Keratinocyte (primary cell): ENCODE measurements around the gene PAM16. TPM values are rescaled to one million over a fixed set of nuclear protein-coding genes. Genes with fewer than 3 reads are reported as not detected.

ENCODE experiments used
- DNase-seq: peaks from one replicate; pipeline ENCODE4 v3.0.0-alpha.2; 2011; ENCODE audit warnings: low read depth, missing footprints, low spot score
- FAIRE-seq: peaks from 2 replicates; lab custom pipeline; 2011; peaks lifted over from hg19 to GRCh38; lab: Jason Lieb, UNC
- H2AFZ ChIP-seq: 2 replicates; pipeline ENCODE4 v1.6.0; 2012; ENCODE audit warnings: low read length, control low read depth, inconsistent platforms; ENCODE audit not compliant: control insufficient read depth
- H3K27ac ChIP-seq: 2 replicates; pipeline ENCODE4 v1.5.1; 2011; ENCODE audit warnings: low read length; ENCODE audit not compliant: control insufficient read depth, insufficient read depth
- H3K27me3 ChIP-seq: 3 replicates; pipeline ENCODE4 v1.6.0; 2011; ENCODE audit warnings: low read length; ENCODE audit not compliant: control insufficient read depth, insufficient read depth; ENCODE audit errors: extremely low read depth
- H3K36me3 ChIP-seq, 2 experiments: 2 replicates in 1 of 2; 3 replicates in 1 of 2; pipeline ENCODE4 v1.5.1; 2011; ENCODE audit warnings: low read length in 2 of 2, mild to moderate bottlenecking in 1 of 2; ENCODE audit not compliant: control insufficient read depth in 2 of 2, insufficient read depth in 2 of 2; ENCODE audit errors: extremely low read depth in 1 of 2
- H3K4me1 ChIP-seq: 3 replicates; pipeline ENCODE4 v1.5.1; 2011; ENCODE audit warnings: low read length; ENCODE audit not compliant: control insufficient read depth, insufficient read depth; ENCODE audit errors: extremely low read depth
- H3K4me2 ChIP-seq: 3 replicates; pipeline ENCODE4 v1.6.0; 2011; ENCODE audit warnings: low read depth, low read length; ENCODE audit not compliant: control insufficient read depth, insufficient read depth; ENCODE audit errors: extremely low read depth
- H3K4me3 ChIP-seq, 3 experiments: fragments of 200-600 bp in 1 of 3; sonication (generic) in 1 of 3; 2 replicates in 2 of 3; 3 replicates in 1 of 3; pipeline ENCODE4 v1.5.1; 2011 to 2016; ENCODE audit warnings: low read length in 3 of 3, mild to moderate bottlenecking in 3 of 3, control low read depth in 2 of 3, inconsistent platforms in 1 of 3, low read depth in 1 of 3, mixed read lengths in 1 of 3, mixed run types in 1 of 3, moderate library complexity in 1 of 3; ENCODE audit not compliant: control insufficient read depth in 2 of 3, insufficient read depth in 2 of 3; ENCODE audit errors: extremely low read depth in 1 of 3
- H3K79me2 ChIP-seq: 2 replicates; pipeline ENCODE4 v1.6.0; 2012; ENCODE audit warnings: low read length; ENCODE audit not compliant: control insufficient read depth, insufficient read depth
- H3K9ac ChIP-seq: 3 replicates; pipeline ENCODE4 v1.6.0; 2011; ENCODE audit warnings: low read length; ENCODE audit not compliant: control insufficient read depth, insufficient read depth; ENCODE audit errors: extremely low read depth
- H3K9me1 ChIP-seq: 3 replicates; pipeline ENCODE4 v1.6.0; 2011; ENCODE audit warnings: low read length; ENCODE audit not compliant: control insufficient read depth, insufficient read depth; ENCODE audit errors: extremely low read depth
- H3K9me3 ChIP-seq: 2 replicates; pipeline ENCODE4 v1.5.1; 2012; ENCODE audit warnings: low read depth, low read length; ENCODE audit not compliant: control insufficient read depth
- H4K20me1 ChIP-seq: 3 replicates; pipeline ENCODE4 v1.6.0; 2011; ENCODE audit warnings: low read length; ENCODE audit not compliant: control insufficient read depth, insufficient read depth; ENCODE audit errors: extremely low read depth
- CTCF ChIP-seq, 3 experiments: IDR thresholded peaks in 1 of 3; conservative IDR thresholded peaks in 1 of 3; optimal IDR thresholded peaks in 1 of 3; 2 replicates in 2 of 3; 3 replicates in 1 of 3; pipeline versions ENCODE3 to v1.5.1; 2011; ENCODE audit warnings: low read length in 3 of 3, mild to moderate bottlenecking in 3 of 3, moderate library complexity in 2 of 3, control low read depth in 1 of 3, inconsistent platforms in 1 of 3; ENCODE audit not compliant: insufficient read depth in 2 of 3; ENCODE audit errors: extremely low read depth in 1 of 3
- EZH2 ChIP-seq: IDR thresholded peaks from one replicate; pipeline ENCODE4 v1.6.1; 2012; ENCODE audit warnings: inconsistent platforms, mild to moderate bottlenecking, low read length, moderate library complexity
- dilution Hi-C: fragments of 300-500 bp; cut with MboI; formaldehyde crosslinking; loops from one replicate; pipeline ENCODE4 v1.7.0; 2020; ENCODE audit warnings: low sequenced_read_pairs; ENCODE audit not compliant: extremely low pct_ligation_motif_present
- polyA plus RNA-seq, 5 experiments: library from polyadenylated mRNA; depleted of rRNA in 3 of 5; stranded (reverse) in 3 of 5; stranded (forward) in 1 of 5; unstranded in 1 of 5; fragments of >200 nt; gene quantifications; 1 replicate in 1 of 5; 2 replicates in 3 of 5; 3 replicates in 1 of 5; pipeline versions ENCODE4 v1.2.1 to v1.2.3, GENCODE V29; 2011 to 2012; ENCODE audit warnings: missing spikeins in 2 of 5, low read depth in 1 of 5, low replicate concordance in 1 of 5

The PAM16 gene
- polyA plus RNA-seq, 1 donor (not counting 4 experiments of a cell fraction or from before 2014, with no cell fraction given): 32.7 TPM

DNA sequence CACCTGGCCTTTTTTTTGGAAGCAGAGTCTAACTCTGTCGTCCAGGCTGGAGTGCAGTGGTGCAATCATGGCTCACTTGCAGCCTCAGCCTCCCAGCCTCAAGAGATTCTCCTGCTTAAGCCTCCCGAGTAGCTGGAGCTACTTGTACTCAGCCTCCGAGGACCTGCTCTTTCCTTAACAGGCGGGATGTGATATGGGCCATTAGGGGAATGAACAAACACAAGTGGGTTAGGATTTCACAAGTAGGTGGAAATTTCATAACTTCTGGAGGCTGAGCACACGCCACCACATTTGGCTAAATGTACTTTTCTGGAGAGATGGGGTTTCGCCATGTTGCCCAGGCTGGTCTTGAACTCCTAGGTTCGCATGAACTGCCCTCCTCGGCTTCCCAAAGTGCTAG lies 4.1 kb downstream of the PAM16 start:
- no peak overlapping the region for H3K4me2 ChIP-seq
- no peak for FAIRE-seq
- DNase-seq: no peak
- H3K9me3 ChIP-seq: no peaks in the 10 kb centered on the region
- H3K9me1 ChIP-seq: no peaks in the 10 kb centered on the region
- dilution Hi-C loops: no loop called here
- peaks cover 9 to 12% of the 10 kb centered on the region in 2 experiments for H3K36me3 ChIP-seq
- peaks cover 71% of the 10 kb centered on the region for H3K79me2 ChIP-seq
- peaks cover 13% of the 10 kb centered on the region for H3K4me1 ChIP-seq
- H2AFZ ChIP-seq: no peak overlapping the region
- no peak overlapping the region for H3K9ac ChIP-seq
- no peak overlapping the region for H3K4me3 ChIP-seq
- peaks cover 27% of the 10 kb centered on the region for H4K20me1 ChIP-seq
- H3K27me3 ChIP-seq: no peaks in the 10 kb centered on the region
- H3K27ac ChIP-seq: no peak overlapping the region
- TF ChIP-seq EZH2 (no peak), CTCF (optimal IDR thresholded peaks at IDR 0.05 in 1 of 3, IDR thresholded peaks at IDR 0.05 in 1 of 3, conservative IDR thresholded peaks at IDR 0.05 in 1 of 3; ENCODE audit: extremely low read depth in 1 of 3, insufficient read depth in 2 of 3, low read length in 3 of 3) (no peak)

DNA sequence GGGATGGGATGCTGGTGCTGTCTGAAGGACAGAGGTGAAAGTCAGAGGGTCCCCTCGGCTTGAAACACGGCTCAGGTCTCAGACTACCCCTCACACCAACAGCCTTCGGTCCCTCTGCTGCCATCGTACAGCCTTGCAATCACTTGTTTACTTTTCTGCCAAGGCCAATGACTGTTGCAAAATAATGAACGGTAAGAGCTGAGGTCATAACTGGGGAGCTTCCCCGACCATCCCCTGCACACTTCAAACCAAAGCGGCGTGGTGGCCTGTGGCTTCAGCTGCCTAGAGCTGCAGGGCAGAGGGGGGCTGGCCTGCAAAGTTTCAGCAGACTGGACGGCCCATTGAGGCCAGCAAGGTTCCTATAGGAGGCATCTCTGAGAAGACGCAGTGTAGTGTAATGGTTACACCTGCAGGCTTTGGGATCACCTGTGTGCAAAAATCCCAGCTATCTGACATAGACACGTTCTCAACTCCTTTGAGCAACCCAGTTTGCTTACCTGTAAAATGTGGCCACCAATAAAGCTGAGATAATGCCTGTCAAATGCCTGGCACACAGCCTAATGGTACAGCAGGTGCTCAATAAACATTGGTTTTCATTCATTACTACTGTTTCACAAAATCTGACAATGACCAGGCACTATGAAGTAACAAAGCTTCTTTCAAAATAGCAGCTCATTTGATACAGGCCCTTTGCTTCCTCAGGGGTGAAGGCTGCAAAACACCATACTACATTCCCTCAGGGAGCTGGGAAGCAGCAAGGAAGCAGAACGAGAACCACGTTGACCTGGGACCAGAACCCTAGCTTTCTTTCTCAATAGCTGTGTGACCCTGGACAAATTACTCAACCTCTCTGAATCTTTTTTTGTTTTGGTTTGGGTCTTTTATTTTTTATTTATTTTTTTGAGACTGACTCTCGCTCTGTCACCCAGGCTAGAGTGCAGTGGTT lies 5.0 kb downstream of the PAM16 start:
- H3K9me3 ChIP-seq: no peaks in the 10 kb centered on the region
- H2AFZ ChIP-seq: no peak overlapping the region
- FAIRE-seq (no peak), DNase-seq (no peak)
- peaks cover 8% of the 10 kb centered on the region for H3K4me1 ChIP-seq
- TF ChIP-seq EZH2: no peak
- TF ChIP-seq CTCF (optimal IDR thresholded peaks at IDR 0.05 in 1 of 3, IDR thresholded peaks at IDR 0.05 in 1 of 3, conservative IDR thresholded peaks at IDR 0.05 in 1 of 3; ENCODE audit: extremely low read depth in 1 of 3, insufficient read depth in 2 of 3, low read length in 3 of 3): no peak
- no peak overlapping the region for H3K4me2 ChIP-seq
- peaks cover 9 to 18% of the 10 kb centered on the region in 2 experiments for H3K36me3 ChIP-seq
- no peaks in the 10 kb centered on the region for H3K9me1 ChIP-seq
- H4K20me1 ChIP-seq: peaks cover 27% of the 10 kb centered on the region
- dilution Hi-C loops: no loop called here
- no peak overlapping the region for H3K27ac ChIP-seq
- no peaks in the 10 kb centered on the region for H3K27me3 ChIP-seq
- H3K4me3 ChIP-seq: no peak overlapping the region
- no peak overlapping the region for H3K9ac ChIP-seq
- H3K79me2 ChIP-seq: peaks cover 78% of the 10 kb centered on the region
